Neural crest cell (in vitro differentiated cells): ENCODE results near the gene KISS1R. TPM values are rescaled to one million over a fixed set of nuclear protein-coding genes. Genes with fewer than 3 reads are reported as not detected.

Experiments used
- DNase-seq: peaks from one replicate; pipeline ENCODE4 v3.0.0; 2021; ENCODE audit warnings: low read depth, mixed read lengths, low spot score
- H3K27ac Mint-ChIP-seq: one replicate; pipeline ENCODE4 v1.8.0; 2021; ENCODE audit warnings: mild to moderate bottlenecking, mixed read lengths; ENCODE audit not compliant: unreplicated experiment
- H3K27me3 Mint-ChIP-seq: 2 replicates; pipeline ENCODE4 v1.8.0; 2021; ENCODE audit warnings: low read depth, mild to moderate bottlenecking, mixed read lengths
- H3K36me3 Mint-ChIP-seq: 2 replicates; pipeline ENCODE4 v1.8.0; 2021; ENCODE audit warnings: low read depth, mild to moderate bottlenecking, mixed read lengths
- H3K4me1 Mint-ChIP-seq: 2 replicates; pipeline ENCODE4 v1.8.0; 2021; ENCODE audit warnings: mixed read lengths
- H3K4me3 Mint-ChIP-seq: one replicate; pipeline ENCODE4 v1.8.0; 2021; ENCODE audit warnings: mild to moderate bottlenecking, mixed read lengths
- H3K9me3 Mint-ChIP-seq: 2 replicates; pipeline ENCODE4 v1.8.0; 2021; ENCODE audit warnings: mixed read lengths
- total RNA-seq: library from RNA; stranded (reverse); gene quantifications from 2 replicates; pipeline ENCODE4 v1.2.1, GENCODE V29; 2021
- TF ChIP-seq, protein P1 (sequence below): fragments of 200-600 bp; sonication (generic); conservative IDR thresholded peaks from 2 replicates; pipeline ENCODE4 v1.5.0; 2021; ENCODE audit warnings: antibody characterized with exemption, mild to moderate bottlenecking

KISS1R gene
- total RNA-seq, 1 donor from 2014 or later, result 2.4 TPM

DNA sequence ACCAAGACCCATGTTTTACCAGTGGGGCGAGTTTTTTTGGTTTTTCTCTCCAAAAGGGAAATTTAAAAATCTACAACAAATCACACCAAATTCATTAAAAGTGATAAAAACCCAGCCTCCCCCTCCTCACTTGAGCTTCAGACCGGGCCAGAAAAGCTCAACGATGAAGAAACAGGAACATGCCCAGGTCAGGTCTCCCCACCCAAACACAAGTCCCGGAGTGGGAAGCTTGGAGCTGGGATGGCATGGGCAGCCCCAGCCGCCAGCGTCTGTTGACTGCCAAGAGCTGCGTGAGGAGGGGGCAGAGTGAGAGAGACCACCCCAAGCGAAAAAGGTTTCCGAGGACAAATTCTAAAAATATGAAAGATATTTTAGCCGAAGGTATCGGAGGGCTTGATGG, 20.1 kb upstream of the KISS1R start:
- H3K36me3 Mint-ChIP-seq, result no peaks in the 10 kb centered on the region
- no peaks in the 10 kb centered on the region for H3K9me3 Mint-ChIP-seq
- H3K4me3 Mint-ChIP-seq, result peak overlapping the region; percentile 38
- H3K4me1 Mint-ChIP-seq, result peaks cover 10% of the 10 kb centered on the region
- TF ChIP-seq, protein P1, sequence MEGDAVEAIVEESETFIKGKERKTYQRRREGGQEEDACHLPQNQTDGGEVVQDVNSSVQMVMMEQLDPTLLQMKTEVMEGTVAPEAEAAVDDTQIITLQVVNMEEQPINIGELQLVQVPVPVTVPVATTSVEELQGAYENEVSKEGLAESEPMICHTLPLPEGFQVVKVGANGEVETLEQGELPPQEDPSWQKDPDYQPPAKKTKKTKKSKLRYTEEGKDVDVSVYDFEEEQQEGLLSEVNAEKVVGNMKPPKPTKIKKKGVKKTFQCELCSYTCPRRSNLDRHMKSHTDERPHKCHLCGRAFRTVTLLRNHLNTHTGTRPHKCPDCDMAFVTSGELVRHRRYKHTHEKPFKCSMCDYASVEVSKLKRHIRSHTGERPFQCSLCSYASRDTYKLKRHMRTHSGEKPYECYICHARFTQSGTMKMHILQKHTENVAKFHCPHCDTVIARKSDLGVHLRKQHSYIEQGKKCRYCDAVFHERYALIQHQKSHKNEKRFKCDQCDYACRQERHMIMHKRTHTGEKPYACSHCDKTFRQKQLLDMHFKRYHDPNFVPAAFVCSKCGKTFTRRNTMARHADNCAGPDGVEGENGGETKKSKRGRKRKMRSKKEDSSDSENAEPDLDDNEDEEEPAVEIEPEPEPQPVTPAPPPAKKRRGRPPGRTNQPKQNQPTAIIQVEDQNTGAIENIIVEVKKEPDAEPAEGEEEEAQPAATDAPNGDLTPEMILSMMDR, result no peak
- H3K27me3 Mint-ChIP-seq, result peaks cover 6% of the 10 kb centered on the region
- no peak for DNase-seq
- no peak overlapping the region for H3K27ac Mint-ChIP-seq

DNA sequence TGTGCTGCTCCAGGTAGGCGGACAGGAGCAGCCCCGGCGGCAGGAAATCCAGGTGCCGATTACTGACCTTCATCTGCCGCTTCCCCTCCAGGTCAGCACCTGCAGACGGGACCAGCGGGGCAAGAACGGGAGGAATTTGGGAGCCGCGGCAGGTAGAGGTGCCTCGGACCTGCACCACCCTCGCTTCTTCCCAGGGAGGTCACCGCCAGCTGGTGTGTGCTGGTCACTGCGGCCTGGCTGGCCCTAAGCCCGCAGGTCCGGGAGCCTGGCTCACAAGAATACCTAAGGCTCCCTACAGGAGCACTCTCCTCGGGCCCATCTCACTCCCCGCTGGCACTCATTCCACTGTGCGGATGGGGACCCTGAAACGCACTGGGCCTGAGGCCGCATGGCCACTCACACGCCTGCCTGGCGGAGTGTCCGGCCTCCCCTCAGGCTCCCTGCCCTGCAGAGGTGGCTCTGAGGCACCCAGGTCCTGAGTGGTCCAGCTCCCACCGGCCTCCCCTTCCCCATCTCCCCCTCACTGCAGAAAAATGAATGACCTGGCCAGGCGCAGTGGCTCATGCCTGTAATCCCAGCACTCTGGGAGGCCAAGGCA, 19.6 kb upstream of the KISS1R start:
- TF ChIP-seq, protein P1, result no peak
- no peaks in the 10 kb centered on the region for H3K36me3 Mint-ChIP-seq
- no peaks in the 10 kb centered on the region for H3K9me3 Mint-ChIP-seq
- peaks cover 6% of the 10 kb centered on the region for H3K27me3 Mint-ChIP-seq
- H3K4me3 Mint-ChIP-seq, result no peak overlapping the region
- DNase-seq, result no peak
- no peak overlapping the region for H3K27ac Mint-ChIP-seq
- H3K4me1 Mint-ChIP-seq, result peaks cover 10% of the 10 kb centered on the region

DNA sequence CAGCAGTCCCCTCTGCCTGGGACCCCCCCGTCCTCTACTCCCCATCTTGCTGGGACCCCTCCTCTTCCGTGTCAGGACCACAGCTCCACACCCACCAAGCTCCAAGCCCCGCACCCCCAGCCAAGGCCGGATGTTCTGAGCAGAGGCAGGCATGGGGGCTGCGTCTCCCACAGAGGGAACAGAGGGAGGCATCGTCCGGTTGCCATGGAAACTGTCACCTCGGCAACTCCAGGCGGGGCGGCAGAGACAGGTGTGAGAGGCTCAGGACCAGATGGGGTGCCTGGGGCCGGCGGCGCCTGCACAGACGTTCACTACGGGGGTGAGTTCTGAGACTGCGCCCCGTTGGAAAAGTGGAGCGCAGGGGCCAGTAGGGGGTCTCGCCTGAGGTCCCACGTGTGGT, 18.5 kb upstream of the KISS1R start:
- H3K27me3 Mint-ChIP-seq, result no peaks in the 10 kb centered on the region
- TF ChIP-seq, protein P1, result no peak
- no peaks in the 10 kb centered on the region for H3K36me3 Mint-ChIP-seq
- peaks cover 3% of the 10 kb centered on the region for H3K4me1 Mint-ChIP-seq
- H3K9me3 Mint-ChIP-seq, result no peaks in the 10 kb centered on the region
- DNase-seq, result no peak
- no peak overlapping the region for H3K27ac Mint-ChIP-seq
- no peak overlapping the region for H3K4me3 Mint-ChIP-seq

GRCh38 chr19:899336-900042, 17.6 kb upstream of the KISS1R start:
- no peaks in the 10 kb centered on the region for H3K9me3 Mint-ChIP-seq
- H3K4me3 Mint-ChIP-seq, result no peak overlapping the region
- no peak for DNase-seq
- H3K36me3 Mint-ChIP-seq, result no peaks in the 10 kb centered on the region
- no peaks in the 10 kb centered on the region for H3K4me1 Mint-ChIP-seq
- TF ChIP-seq, protein P1, result no peak
- H3K27me3 Mint-ChIP-seq, result no peaks in the 10 kb centered on the region
- H3K27ac Mint-ChIP-seq, result no peak overlapping the region

DNA sequence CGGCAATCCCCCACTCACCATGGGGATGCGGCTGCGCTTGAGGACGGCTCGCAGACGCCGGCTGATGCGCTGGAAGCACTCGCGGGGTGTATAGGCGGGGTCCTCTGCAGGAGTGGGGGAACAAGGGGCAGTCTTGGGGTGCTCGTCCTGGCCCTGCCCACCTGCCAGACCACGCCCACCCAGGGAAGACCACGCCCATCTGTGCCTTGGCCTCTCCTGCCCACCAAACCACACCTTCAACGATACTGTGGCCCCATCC, 17.2 kb upstream of the KISS1R start:
- Mint-ChIP-seq H3K27ac (no peak overlapping the region), H3K36me3 (no peaks in the 10 kb centered on the region), H3K27me3 (no peaks in the 10 kb centered on the region), H3K4me1 (no peaks in the 10 kb centered on the region), H3K4me3 (no peak overlapping the region), H3K9me3 (no peaks in the 10 kb centered on the region)
- DNase-seq, result no peak
- TF ChIP-seq, protein P1, result no peak
